Glomerular visceral epithelial cell (primary cell): ENCODE results near the gene TOPBP1.
"Not testable (repeated sequence)": the region's sequence is repeated elsewhere in the genome, so short reads cannot be mapped to it uniquely, and the experiment has no call there.

Source experiments
- DNase-seq: peaks from one replicate; pipeline ENCODE4 v3.0.0-alpha.2; 2016; ENCODE audit errors: extremely low spot score

The TOPBP1 gene

GRCh38 chr3:133674290-133674919, 12.7 kb upstream of the TOPBP1 start:
- DNase-seq: no peak

- DNase-seq: no peak
Measured at GRCh38 chr3:133673746-133674145, 12.0 kb upstream of the TOPBP1 start.

GRCh38 chr3:133672461-133672860, 10.7 kb upstream of the TOPBP1 start:
- no peak for DNase-seq

- DNase-seq: no peak
Measured at GRCh38 chr3:133670525-133670995, 8.8 kb upstream of the TOPBP1 start.

- no peak for DNase-seq
Measured at GRCh38 chr3:133669949-133670524, 8.3 kb upstream of the TOPBP1 start.

- no peak for DNase-seq
Measured at GRCh38 chr3:133667118-133667517, 5.4 kb upstream of the TOPBP1 start.

- not testable (repeated sequence) for DNase-seq
Measured at GRCh38 chr3:133665188-133665587, 3.4 kb upstream of the TOPBP1 start.

- DNase-seq: peak; percentile 42
Measured at GRCh38 chr3:133663569-133664313, 2.0 kb upstream of the TOPBP1 start.

GRCh38 chr3:133662278-133662651, 524 bp upstream of the TOPBP1 start:
- DNase-seq: peak; percentile 49

GRCh38 chr3:133659806-133660205, 1.9 kb downstream of the TOPBP1 start:
- no peak for DNase-seq

GRCh38 chr3:133655731-133656515, 5.8 kb downstream of the TOPBP1 start:
- DNase-seq: no peak

GRCh38 chr3:133649486-133650068, 12.2 kb downstream of the TOPBP1 start:
- DNase-seq: no peak

- peak; percentile 42 for DNase-seq
Measured at GRCh38 chr3:133644768-133645167, 17.0 kb downstream of the TOPBP1 start.

- DNase-seq: no peak
Measured at GRCh38 chr3:133643611-133644010, 18.1 kb downstream of the TOPBP1 start.

- no peak for DNase-seq
Measured at GRCh38 chr3:133641254-133641653, 20.5 kb downstream of the TOPBP1 start.

GRCh38 chr3:133633439-133633838, 28.3 kb downstream of the TOPBP1 start:
- DNase-seq: no peak

GRCh38 chr3:133629146-133629545, 32.6 kb downstream of the TOPBP1 start:
- DNase-seq: no peak

GRCh38 chr3:133627789-133628188, 34.0 kb downstream of the TOPBP1 start:
- DNase-seq: no peak

- no peak for DNase-seq
Measured at GRCh38 chr3:133620066-133620784, 41.5 kb downstream of the TOPBP1 start.

GRCh38 chr3:133611534-133611933, 50.2 kb downstream of the TOPBP1 start:
- no peak for DNase-seq

GRCh38 chr3:133610031-133610430, 51.7 kb downstream of the TOPBP1 start:
- DNase-seq: no peak
